NOMO-1 treated with dmso at 0.1 percent for 144 hours (cell line): ENCODE data around the gene BSCL2.
A peak's percentile ranks its signal among the peaks of the same experiment; 100 is the strongest.
"Not testable (repeated sequence)": the region's sequence is repeated elsewhere in the genome, so short reads cannot be mapped to it uniquely, and the experiment has no call there.

Experiments used
- DNase-seq: peaks from one replicate; lab custom pipeline; 2025; ENCODE audit not compliant: unreplicated experiment; lab: John Stamatoyannopoulos, UW

The BSCL2 gene

DNA sequence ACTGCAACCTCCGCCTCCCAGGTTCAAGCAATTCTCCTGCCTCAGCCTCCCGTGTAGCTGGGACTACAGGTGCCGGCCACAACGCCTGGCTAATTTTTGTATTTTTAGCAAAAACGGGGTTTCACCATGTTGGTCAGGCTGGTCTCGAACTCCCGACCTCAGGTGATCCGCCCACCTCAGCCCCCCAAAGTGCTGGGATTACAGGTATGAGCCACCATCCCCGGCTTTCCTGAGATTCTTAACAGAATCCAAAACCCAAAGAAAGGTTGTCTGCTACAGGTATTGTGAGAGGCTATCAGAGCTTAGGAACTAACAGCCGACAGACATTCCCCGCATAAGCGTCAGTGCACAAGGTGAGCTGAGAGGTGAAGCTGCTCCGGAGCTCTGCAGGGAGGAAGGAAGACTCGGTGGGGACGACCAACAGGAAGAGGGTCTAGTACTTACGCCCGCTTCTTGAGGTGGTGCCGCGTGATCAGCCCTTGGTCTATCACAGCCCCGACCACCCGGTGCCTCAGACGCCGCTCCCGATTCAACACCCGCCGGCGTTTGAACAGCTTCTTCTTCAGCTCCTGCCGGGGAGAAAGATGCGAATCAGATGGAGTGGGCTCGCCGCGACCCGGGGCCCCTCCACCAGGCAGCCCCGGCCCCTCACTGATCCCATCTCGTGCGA, 42.7 kb downstream of the BSCL2 start:
- peak; percentile 72 for DNase-seq

DNA sequence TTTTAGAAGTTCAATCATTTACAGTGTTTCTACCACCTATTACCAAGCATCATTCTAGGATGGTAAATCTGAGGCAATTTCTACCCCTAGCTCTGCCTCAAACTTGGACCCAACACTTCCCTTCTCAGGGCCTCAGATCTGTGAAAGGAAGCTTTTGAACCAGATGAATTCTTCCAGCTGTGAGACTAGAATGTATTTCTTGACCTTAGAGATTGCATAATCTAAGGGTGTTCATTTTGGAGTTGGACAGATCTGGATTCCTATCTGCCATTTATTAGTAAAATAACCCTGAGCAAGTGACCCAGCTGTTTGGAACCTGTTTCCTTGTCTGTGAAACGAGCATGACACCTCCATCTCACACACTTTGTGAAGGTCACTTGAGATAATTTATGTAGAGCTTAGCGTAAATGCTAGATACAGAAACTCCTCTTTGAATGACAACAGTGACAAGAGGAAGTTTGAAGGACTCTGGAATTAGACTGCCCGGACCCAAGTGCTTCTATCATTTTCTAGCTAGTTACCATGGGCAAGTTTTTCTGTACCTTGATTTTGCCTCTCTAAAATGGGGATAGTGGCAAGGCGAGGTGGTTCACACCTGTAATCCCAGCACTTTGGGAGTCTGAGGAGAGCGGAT, 50.3 kb downstream of the BSCL2 start:
- peak; percentile 7 for DNase-seq

DNA sequence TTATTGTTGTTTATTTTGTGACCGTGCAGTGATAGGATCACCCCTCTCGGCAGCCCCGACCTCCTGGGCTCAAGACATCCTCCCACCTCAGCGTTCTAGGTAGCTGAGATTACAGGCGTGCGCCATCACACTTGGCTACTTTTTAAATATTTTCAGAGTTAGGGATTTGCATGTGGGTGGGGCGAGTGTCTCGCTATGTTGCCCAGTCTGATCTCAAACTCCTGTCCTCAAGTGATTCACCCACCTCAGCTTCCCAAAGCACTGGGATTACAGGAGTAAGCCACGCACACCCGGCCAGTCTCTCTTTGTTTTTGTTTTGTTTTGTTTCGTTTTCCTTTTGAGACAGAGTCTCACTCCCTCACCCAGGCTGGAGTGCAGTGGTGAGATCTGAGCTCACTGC, 52.9 kb downstream of the BSCL2 start:
- no peak for DNase-seq

DNA sequence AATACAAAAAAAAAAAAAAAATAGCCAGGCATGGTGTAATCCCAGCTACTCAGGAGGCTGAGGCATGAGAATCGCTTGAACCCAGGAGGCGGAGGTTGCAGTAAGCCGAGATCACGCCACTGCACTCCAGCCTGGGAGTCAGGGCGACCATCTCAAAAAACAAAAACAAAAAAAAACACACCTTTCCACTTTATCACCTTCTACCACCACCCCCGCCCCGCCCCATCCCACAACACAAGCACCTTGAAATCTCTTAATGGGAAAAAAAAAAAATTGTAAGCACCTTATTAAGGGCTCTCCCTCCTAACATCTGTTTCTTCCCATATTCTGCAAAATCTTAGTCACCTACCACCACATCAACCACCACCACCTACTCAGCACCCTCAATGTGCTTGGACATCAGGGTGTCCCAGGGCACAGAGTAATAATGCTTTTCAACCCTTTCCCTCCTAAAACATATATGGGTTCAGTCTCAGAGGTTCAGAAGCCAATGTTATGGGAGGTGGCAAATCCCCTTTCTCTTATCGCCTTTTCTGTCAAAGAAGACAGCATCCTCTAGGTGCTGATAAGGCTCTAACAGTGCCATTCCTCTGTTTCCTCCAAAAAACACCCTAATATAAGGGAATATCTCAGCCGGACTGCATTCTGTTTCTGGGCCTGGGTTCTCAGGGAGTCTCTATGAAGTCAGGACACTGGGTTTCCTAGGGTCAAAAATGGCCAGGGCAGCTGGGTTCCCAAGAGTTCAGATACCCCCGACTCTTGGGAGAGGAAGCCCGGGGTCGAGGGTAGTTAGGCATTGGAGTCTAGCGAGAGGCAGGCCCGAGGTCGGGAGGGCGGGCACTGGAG, 54.8 kb downstream of the BSCL2 start:
- no peak for DNase-seq

DNA sequence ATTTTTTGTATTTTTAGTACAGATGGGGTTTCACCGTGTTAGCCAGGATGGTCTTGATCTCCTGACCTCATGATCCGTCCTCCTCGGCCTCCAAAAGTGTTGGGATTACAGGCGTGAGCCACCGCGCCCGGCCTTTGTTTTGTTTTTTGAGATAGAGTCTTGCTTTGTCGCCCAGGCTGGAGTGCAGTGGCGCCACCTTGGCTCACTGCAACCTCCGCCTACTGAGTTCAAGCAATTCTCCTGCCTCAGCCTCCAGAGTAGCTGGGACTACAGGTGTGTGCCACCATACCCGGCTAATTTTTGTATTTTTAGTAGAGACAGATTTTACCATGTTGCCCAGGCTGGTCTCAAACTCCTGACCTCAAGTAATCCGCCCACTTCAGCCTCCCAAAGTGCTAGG, 56.9 kb downstream of the BSCL2 start:
- not testable (repeated sequence) for DNase-seq

DNA sequence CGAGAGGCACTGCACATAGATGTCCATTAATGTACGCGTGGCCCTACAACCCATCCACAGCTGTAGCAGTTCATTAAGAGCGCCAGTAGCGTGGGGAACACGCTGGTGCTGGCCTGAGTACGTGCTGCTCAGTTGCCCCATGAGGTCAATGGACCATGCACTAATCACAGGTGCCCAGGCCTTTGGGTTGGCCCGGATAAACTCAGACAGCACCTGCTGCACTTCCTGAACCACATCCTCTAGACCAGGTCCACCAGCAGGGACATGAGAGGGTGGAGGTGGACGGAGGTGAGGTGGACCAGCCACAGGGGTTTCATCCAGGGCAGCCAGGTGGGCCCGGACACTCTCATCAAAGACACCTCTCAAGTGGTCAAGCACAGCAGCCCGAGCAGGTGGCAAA, 57.7 kb downstream of the BSCL2 start:
- no peak for DNase-seq

DNA sequence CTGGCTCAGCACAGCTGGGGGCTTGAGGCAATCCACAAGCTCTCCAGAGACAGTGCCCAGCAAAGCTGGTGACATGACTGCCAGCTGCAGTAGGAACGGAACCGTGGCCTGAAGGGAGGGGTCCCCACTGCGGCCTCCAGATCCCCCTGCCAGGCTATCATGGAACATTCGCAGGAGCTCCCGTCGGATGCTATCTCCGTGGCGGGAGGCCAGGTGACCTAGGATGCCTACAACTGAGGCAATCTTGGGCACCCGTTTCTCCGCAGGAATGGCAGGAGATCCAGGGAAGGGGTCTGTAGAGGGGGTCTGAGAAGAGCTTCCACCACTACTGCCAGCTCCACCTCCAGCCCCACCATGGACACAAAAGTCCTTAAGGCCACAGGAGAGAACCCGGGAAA, 58.3 kb downstream of the BSCL2 start:
- no peak for DNase-seq

DNA sequence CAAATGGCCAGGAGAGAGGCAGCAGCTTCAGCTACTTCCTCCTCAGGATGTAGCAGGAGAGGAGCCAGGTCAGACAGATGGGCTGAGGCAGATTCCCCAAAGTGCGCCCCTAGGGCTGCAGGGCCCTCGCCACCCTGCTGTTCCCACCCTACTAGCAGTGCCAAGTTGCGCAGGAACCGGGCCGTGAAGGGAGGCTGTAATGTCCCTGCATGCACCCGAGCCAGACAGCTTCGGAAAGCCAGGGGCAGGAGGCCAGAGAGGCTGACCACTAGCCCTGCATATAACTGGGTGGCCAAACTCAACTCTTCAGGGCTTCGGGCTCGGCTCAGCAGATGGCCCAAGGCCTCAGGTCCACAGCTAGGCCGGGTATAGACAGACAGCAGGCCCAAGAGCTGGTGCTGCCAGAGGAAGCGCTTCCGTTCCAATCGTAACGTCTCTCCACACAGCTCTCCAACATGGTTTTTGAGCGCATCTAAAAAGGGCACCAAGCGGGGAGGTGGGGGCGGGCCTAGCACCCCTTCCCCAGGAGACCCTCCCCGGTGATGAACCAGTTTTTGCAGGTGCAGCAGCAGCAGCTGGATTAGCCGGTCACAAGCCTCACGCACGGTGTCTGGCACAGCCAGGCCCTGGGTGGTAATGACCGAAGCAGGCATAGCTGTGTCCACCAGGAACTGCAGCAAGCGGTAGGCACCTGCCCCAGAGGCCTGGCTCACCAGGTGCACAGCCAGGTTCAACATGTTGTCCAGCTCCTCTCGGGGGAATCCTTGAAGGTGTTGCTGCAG, 58.8 kb downstream of the BSCL2 start:
- no peak for DNase-seq

DNA sequence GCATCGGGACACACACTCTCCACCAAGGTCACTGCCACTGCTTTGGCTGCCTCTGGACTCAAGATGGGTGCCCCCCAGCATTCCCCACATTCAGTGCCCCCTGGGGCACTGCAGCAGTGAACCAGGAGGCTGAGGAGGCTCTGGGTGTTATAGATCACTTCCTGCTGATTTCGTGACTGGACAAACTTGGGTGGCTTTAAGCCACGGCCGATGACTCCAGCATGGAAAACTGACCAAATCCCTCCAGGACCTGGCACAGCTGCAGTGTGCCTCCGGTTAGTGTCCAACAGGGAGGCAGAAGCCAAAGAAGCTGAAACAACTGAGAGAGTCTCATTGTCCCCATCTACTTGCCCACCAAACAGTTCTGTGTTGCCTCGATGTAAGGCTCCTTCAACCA, 59.6 kb downstream of the BSCL2 start:
- DNase-seq, result no peak

DNA sequence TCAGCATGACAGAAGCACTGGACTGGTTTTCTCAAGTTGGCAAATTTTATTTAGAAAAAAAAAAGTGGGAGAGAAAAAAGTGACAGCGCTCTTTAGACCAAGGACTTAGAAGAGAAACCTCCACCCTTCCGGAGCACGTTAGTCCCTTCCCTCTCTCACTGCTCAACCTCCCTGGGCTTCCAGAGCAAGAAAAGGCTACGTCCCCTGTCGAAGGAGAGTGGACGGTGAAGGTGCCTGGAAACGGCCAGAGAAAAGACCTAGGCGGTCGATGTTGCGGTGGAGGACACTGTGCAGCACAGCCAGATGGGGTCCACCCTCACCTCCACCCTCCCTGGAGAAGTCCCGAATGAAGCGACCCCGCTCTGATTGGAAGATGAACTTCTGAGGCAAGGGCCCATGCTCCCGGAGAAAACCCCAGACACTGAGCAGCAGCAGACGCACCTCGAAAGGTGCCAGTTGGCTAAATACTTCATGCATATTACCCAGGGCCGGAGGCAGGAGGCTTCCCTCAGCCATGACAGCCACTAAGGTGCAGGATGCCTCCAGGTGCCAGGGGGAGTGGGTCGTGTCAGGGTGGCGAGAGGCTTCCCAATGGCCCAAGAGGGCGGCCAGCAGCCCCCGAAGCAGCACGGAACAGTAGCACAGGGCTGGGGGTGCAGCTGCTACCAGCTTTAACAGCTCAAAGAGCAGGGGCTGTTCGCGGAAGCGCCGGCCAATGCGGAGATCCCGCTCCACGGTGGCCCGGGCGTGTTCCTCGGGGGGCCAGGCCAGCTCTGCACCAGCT, 60.2 kb downstream of the BSCL2 start:
- DNase-seq, result no peak

DNA sequence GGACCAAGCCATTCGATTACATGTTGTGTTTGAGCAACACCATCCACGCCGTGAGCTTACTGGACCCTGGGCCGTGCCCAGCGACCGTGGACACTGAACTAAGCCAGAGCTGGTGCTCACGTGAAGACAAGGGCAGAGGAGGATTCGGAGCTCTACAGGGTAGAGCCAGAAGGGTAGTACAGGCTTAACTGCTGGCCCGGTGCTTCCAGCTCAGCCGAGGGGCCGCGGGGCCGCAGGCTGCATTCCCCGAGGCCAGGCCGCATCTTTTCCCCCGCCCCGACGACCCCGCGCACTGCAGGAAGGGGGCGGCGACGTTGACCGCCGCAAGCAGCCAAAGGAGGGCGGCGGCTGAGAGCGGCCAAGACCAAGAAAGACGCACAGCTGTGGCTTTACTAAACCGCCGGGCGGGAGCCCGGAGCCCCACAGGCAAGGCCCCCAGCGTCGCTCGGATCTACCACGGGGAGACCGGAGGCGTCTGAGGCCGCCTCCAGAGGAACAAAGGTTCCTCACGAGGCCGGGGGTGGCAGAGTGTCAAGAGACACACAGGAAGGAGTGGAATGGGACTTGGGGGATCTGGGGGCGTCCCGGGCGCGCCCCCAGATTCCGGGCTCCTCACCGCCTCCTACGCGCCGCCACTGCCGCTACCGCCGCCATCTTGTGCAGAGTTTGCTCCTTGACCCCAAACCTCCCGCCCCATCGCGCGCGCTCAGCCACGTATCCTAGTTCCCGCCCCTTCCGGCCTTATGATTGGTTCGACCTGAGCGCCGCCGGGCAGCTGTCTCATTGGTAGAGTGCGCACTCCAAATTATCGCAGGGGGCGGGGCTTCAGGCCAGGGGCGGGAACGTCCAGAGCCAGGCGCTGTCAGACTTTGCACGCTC, 61.0 kb downstream of the BSCL2 start, which contains the start of gene GANAB:
Gene GANAB (minus strand): TSS at position 668 of the 879 bp plus-strand sequence. CDS start 14 bp downstream, at position 654.
- DNase-seq, result peak; percentile 99

DNA sequence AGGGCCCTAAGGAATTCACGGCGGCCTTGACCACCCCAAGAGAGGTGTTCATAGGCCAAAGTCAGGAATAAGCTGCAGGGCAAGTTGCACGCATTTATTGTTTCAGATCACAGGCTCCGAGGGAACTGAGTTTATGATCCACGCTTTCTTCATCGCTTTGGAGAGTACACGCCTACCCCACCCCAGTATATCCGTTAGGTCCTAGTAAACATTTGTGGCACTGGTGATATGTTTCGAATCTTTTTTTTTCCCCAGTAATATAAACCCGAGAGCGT, 61.6 kb downstream of the BSCL2 start:
- no peak for DNase-seq

DNA sequence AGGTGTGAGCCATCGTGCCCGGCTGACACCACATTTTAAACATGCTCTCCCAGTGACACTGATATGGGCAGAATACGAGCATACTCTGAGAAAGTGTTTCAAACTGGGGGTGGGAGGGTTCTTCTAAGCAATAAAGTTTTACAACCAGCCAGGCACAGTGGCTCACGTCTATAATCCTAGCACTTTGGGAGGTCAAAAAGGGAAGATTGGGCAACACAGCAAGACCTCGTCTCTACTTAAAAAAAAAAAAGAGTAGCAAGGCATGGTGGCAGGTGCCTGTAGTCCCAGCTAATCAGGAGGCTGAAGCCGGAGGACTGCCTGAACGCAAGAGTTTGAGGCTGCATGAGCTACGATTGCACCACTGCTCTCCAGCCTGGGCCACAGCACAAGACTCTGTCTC, 63.0 kb downstream of the BSCL2 start:
- DNase-seq, result no peak
